ENCODE results near the gene RBM38.
"Not testable (repeated sequence)": the region's sequence is repeated elsewhere in the genome, so short reads cannot be mapped to it uniquely, and the experiment has no call there.

The RBM38 gene

DNA sequence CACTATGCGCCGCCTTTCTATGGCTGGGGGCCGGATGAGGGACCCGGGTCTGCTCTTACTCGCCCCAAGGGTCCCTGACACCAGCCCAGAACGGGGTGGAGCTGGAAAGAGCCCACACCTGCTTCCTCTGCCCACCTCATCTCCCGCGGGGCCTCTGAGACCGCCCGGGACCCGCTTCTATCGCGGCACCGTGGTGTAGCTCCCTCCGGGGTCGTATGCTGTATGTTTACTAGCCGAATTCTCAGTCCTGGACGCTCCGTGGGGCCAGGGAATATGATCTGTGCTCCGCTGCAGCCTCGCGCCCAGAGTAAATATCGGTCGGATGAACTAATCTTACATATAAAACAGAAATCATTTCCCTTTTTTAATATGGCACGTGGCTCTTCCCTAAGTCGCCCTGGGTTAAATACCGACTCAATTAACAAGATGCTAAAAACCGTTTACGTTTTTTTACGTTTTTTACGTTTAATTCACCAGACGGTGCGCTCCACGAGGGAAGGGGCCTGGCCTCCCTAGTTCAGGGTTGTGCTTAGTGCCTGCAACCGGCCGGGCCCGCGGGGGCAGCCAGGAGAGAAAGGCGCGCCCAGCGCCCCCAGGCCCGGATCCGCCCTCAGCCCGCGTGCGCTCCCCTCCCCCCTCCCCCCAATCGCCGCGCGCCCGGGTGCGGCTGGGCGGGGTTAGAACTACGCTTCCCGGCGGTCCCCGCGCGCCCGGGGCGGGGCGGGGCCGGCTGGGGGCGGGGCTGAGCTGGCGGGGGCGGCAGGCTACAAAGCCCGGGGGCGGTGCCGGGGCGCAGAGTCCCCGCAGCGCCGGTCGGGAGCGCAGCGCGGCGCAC, at the start of gene RBM38:
RBM38 (plus strand) TSS at position 793 of the 835 bp plus-strand sequence. CDS start 186 bp downstream, outside the sequence.
- peaks cover 48% of the 10 kb centered on the region for H3K4me1 Mint-ChIP-seq

DNA sequence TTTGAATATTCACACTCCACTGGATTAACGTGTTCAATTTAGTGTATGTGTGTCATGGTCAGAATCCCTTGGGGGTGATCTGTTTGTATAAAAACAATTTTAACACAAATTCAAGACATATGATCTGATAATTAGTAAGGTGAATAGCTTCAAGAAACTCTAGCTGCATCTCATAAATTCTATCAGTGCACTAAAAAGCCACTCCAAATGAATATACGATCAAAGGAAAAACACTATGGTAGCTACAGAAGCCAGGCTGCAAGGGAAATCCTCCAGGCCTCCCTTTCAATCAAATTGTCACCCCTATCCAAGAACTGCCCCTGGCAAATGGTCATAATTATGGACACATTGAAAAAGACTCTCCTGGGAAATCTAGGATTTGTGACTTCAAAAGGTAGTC, 49.5 kb upstream of the RBM38 start:
- Mint-ChIP-seq H3K27ac (no peak overlapping the region), H3K36me3 (no peaks in the 10 kb centered on the region), H3K4me1 (no peaks in the 10 kb centered on the region), H3K9me3 (no peaks in the 10 kb centered on the region), H3K27me3 (peaks cover 7% of the 10 kb centered on the region), H3K4me3 (no peak overlapping the region)

More for the DNA sequence above, at the start of gene RBM38:
- no peaks in the 10 kb centered on the region for H3K9me3 Mint-ChIP-seq
- H3K27me3 Mint-ChIP-seq: no peaks in the 10 kb centered on the region
- peak within 1 kb of the TSS; percentile 98 for H3K27ac Mint-ChIP-seq
- peak within 1 kb of the TSS; percentile 93 for H3K4me3 Mint-ChIP-seq
- peaks cover 9% of the 10 kb centered on the region for H3K36me3 Mint-ChIP-seq

DNA sequence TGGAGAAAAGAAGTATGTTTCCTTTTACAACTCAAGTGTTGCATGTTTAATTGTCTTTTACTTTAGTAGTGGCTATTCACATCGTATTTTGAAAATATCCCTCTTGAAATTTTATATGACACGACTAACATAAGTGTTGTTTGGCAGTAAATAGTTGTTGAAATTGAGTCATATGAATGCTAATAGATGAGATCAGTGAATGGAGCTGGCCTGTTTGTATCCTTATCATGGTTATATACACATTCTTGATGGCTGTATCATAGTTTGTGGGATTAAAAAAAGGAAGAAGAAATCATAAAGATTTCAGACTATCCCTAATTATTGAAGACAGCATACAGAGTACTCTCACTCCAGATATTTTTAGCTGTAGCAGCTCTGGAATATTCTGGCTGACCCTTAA, 48.4 kb upstream of the RBM38 start:
- no peaks in the 10 kb centered on the region for H3K9me3 Mint-ChIP-seq
- no peak overlapping the region for H3K27ac Mint-ChIP-seq

DNA sequence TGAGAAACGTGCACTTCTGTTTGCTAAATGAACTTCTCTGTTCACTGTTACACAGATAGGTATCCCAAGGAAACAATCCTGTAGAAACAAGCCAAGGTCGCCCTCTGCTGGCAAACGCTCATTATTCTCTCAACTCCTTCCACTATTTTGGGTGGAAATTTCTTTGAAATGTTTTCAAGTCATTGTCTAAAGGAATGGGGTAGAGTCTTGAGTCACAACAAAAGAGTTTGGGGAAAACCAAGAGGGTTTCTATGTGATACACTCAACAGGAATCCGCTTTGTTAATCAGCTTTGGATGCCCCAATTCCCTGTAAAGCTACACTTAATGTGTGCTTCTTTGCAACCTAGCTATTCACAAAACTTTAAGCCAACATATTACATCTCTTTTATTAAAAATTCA, 44.7 kb upstream of the RBM38 start:
- peaks cover 5% of the 10 kb centered on the region for H3K27me3 Mint-ChIP-seq
- no peaks in the 10 kb centered on the region for H3K36me3 Mint-ChIP-seq
- H3K27ac Mint-ChIP-seq: no peak overlapping the region
- H3K4me3 Mint-ChIP-seq: no peak overlapping the region
- peaks cover 6% of the 10 kb centered on the region for H3K4me1 Mint-ChIP-seq
- H3K9me3 Mint-ChIP-seq: no peaks in the 10 kb centered on the region

More for the DNA sequence above, 48.4 kb upstream of the RBM38 start:
- Mint-ChIP-seq H3K27me3 (peaks cover 4% of the 10 kb centered on the region), H3K4me3 (no peak overlapping the region), H3K36me3 (no peaks in the 10 kb centered on the region), H3K4me1 (no peaks in the 10 kb centered on the region)

GRCh38 chr20:57347393-57347792, 43.8 kb upstream of the RBM38 start:
- peaks cover 3% of the 10 kb centered on the region for H3K27me3 Mint-ChIP-seq
- H3K9me3 Mint-ChIP-seq: no peaks in the 10 kb centered on the region
- no peak overlapping the region for H3K4me3 Mint-ChIP-seq
- H3K27ac Mint-ChIP-seq: no peak overlapping the region
- H3K4me1 Mint-ChIP-seq: peaks cover 14% of the 10 kb centered on the region
- H3K36me3 Mint-ChIP-seq: peaks cover 2% of the 10 kb centered on the region

DNA sequence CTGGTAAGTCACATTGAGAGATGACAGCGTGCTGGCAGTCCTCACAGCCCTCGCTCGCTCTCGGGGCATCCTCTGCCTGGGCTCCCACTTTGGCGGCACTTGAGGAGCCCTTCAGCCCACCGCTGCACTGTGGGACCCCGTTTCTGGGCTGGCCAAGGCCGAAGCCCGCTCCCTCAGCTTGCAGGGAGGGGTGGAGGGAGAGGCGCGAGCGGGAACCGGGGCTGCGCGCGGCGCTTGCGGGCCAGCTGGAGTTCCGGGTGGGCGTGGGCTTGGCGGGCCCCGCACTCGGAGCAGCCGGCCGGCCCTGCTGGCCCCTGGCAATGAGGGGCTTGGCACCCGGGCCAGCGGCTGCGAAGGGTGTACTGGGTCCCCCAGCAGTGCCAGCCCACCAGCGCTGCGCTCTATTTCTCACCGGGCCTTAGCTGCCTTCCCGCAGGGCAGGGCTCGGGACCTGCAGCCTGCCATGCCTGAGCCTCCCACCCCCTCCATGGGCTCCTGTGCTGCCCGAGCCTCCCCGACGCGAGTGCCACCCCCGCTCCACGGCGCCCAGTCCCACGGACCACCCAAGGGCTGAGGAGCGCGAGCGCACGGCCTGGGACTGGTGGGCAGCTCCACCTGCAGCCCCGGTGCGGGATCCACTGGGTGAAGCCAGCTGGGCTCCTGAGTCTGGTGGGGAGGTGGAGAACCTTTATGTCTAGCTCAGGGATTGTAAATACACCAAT, 42.8 kb upstream of the RBM38 start:
- not testable (repeated sequence) for H3K27me3 Mint-ChIP-seq, H3K9me3 Mint-ChIP-seq, H3K27ac Mint-ChIP-seq, H3K4me3 Mint-ChIP-seq, H3K36me3 Mint-ChIP-seq
- peaks cover 21% of the 10 kb centered on the region for H3K4me1 Mint-ChIP-seq

GRCh38 chr20:57348922-57349574, 42.1 kb upstream of the RBM38 start:
- not testable (repeated sequence) for H3K27ac Mint-ChIP-seq, H3K36me3 Mint-ChIP-seq, H3K27me3 Mint-ChIP-seq, H3K9me3 Mint-ChIP-seq
- Mint-ChIP-seq H3K4me1 (peaks cover 28% of the 10 kb centered on the region), H3K4me3 (peak overlapping the region; percentile 47)

DNA sequence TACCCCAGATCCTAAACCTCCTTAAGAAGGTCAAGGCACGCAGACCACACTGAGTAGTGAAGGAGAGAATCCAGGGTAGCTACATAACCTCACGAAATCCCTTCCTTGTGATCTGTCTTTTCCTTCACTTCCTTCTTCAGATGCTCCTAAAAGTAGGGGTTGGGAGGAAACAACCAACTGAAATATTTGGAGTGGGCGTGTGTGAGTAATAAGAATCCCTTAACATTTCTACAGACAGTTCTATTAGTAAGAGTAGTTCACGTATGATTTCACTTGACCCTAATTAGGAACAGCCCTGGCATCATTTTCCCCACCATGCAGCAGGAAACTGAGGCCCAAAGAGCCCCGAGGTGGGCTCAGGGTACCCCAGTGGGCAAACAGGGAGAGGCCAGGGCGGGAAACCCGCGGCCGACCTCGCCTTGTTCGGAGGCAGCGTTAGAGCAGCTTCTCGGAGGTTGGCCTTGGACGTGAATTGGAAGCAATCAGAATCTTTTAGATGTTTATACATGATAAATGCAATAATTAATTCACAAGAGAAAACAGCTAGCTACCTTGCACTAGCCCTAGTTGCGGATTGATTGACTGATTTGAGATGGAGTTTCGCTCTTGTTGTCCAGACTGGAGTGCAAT, 41.0 kb upstream of the RBM38 start:
- H3K27me3 Mint-ChIP-seq: peaks cover 3% of the 10 kb centered on the region
- peak overlapping the region; percentile 35 for H3K27ac Mint-ChIP-seq
- no peaks in the 10 kb centered on the region for H3K9me3 Mint-ChIP-seq
- H3K4me3 Mint-ChIP-seq: peak overlapping the region; percentile 68
- peaks cover 35% of the 10 kb centered on the region for H3K4me1 Mint-ChIP-seq
- peaks cover 16% of the 10 kb centered on the region for H3K36me3 Mint-ChIP-seq

DNA sequence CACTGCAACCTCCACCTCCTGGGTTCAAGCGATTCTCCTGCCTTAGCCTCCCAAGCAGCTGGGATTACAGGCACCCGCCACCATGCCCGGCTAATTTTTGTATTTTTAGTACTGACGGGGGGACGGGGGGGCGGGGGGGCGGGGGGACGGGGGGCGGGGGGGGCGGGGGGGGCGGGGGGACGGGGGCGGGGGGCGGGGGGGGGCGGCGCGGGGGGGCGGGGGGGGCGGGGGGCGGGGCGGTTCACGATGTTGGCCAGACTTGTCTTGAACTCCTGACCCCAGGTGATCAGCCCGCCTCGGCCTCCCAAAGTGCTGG, 40.5 kb upstream of the RBM38 start:
- H3K4me3 Mint-ChIP-seq: peak overlapping the region; percentile 97
- H3K36me3 Mint-ChIP-seq: peaks cover 19% of the 10 kb centered on the region
- H3K4me1 Mint-ChIP-seq: peaks cover 39% of the 10 kb centered on the region
- H3K27ac Mint-ChIP-seq: peak overlapping the region; percentile 86
- H3K9me3 Mint-ChIP-seq, H3K27me3 Mint-ChIP-seq: not testable (repeated sequence)

- H3K27ac Mint-ChIP-seq: peak within 1 kb of the TSS; percentile 86
- H3K4me3 Mint-ChIP-seq: peak within 1 kb of the TSS; percentile 97
- peaks cover 21% of the 10 kb centered on the region for H3K36me3 Mint-ChIP-seq
- peaks cover 41% of the 10 kb centered on the region for H3K4me1 Mint-ChIP-seq
- H3K27me3 Mint-ChIP-seq: peaks cover 3% of the 10 kb centered on the region
- no peaks in the 10 kb centered on the region for H3K9me3 Mint-ChIP-seq
Observed at GRCh38 chr20:57351042-57351783, 40.0 kb upstream of the RBM38 start, which contains the start of gene RAE1. TSS of gene RAE1 (plus strand) at chr20:57351255. CDS start at chr20:57354039, 2,784 bp downstream.

DNA sequence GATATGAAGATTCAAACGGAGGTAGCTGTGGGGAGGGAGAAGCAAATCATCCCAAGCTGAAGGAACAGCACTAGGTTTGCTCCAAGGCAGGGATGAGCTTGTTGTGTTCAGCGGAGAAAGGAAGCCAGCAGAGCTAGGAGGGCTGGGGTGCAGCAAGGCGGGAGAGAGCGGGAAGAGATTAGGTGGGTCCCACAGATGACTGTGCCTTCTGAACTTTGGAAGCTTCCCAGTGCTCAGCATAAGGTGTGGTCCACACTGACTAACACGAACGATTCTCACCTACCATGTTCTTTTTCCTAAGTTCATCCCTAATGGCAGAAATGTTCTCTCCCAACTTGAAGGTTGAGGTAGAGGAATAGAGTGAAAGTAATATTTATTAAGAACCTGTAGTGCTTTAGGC, 38.9 kb upstream of the RBM38 start:
- Mint-ChIP-seq H3K9me3 (no peaks in the 10 kb centered on the region), H3K4me3 (peak overlapping the region; percentile 97), H3K4me1 (peaks cover 41% of the 10 kb centered on the region), H3K27ac (no peak overlapping the region), H3K27me3 (peaks cover 3% of the 10 kb centered on the region), H3K36me3 (peaks cover 23% of the 10 kb centered on the region)

DNA sequence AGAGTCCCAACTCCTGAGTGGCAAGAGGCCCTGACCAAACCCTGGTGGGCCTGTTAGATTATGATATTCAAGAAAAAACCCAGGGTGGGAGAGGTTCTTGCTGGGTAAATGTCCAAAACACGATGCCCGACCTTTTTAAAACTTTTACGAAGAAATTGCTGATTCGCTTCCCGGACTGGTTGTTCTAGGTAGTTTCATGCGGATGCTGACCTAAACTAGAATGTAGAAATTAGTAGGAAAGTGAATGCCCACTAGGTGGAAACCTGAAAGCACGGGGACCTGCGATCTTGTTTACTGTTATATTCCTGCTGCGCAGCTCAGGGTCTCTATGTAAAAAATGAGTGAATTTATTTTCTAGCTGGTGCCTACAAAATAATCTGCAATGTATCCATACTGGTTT, 37.8 kb upstream of the RBM38 start:
- Mint-ChIP-seq H3K9me3 (no peaks in the 10 kb centered on the region), H3K27ac (no peak overlapping the region), H3K36me3 (peaks cover 23% of the 10 kb centered on the region), H3K27me3 (no peaks in the 10 kb centered on the region), H3K4me3 (peak overlapping the region; percentile 51), H3K4me1 (peaks cover 41% of the 10 kb centered on the region)

GRCh38 chr20:57361517-57361916, 29.7 kb upstream of the RBM38 start:
- H3K4me1 Mint-ChIP-seq: peaks cover 3% of the 10 kb centered on the region
- no peak overlapping the region for H3K4me3 Mint-ChIP-seq
- no peak overlapping the region for H3K27ac Mint-ChIP-seq
- H3K27me3 Mint-ChIP-seq: no peaks in the 10 kb centered on the region
- no peaks in the 10 kb centered on the region for H3K9me3 Mint-ChIP-seq
- peaks cover 13% of the 10 kb centered on the region for H3K36me3 Mint-ChIP-seq

DNA sequence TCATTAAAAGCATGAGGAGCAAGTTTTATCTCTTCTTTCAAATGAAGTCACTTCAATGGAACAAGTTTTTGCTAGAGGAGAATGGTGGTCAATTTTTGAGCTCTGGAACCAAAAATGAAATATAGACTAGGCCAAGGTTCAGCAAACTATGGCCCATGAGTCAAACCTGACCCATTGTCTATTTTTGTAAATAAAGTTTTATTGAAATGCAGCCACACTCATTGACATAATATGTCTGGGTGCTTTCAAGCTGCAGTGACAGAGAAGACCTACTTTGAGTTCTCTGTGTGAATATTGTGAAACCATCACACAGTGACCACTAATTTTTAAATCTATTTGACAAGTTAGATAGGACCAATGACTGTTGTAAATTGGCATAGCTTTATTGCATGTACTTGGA, 26.7 kb upstream of the RBM38 start:
- no peak overlapping the region for H3K4me3 Mint-ChIP-seq
- H3K4me1 Mint-ChIP-seq: peaks cover 3% of the 10 kb centered on the region
- no peaks in the 10 kb centered on the region for H3K9me3 Mint-ChIP-seq
- no peaks in the 10 kb centered on the region for H3K27me3 Mint-ChIP-seq
- no peak overlapping the region for H3K27ac Mint-ChIP-seq
- H3K36me3 Mint-ChIP-seq: peaks cover 15% of the 10 kb centered on the region

DNA sequence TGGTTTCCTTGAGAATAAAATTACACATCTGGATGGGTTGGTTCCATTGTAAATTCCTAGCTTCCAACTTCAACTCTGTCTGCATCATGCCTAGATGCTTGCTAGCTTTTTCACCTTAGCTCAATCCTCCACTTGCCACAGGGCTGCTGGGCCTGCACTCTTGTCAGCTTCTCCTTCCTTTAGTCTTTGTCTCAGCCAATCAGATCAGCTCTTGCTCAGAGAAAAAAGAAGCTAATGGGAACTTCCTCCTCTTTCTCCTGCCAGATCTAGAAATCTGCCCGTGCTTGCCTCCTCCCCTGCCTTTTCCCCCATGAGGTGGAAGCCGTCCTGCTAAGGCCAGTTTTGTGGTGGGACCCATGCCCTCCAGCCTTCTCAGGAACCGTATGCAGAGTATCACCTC, 21.6 kb upstream of the RBM38 start:
- H3K9me3 Mint-ChIP-seq: no peaks in the 10 kb centered on the region
- H3K27me3 Mint-ChIP-seq: no peaks in the 10 kb centered on the region
- H3K4me1 Mint-ChIP-seq: peaks cover 13% of the 10 kb centered on the region
- peaks cover 27% of the 10 kb centered on the region for H3K36me3 Mint-ChIP-seq
- H3K27ac Mint-ChIP-seq: no peak overlapping the region
- no peak overlapping the region for H3K4me3 Mint-ChIP-seq

All from activated naive CD4-positive, alpha-beta T cell treated with anti-CD3 and anti-CD28 coated beads, Interleukin-2, amount 50 U/mL, for 24 hours (primary cell).